ENCODE data around the gene NDUFB8. TPM values are rescaled to one million over a fixed set of nuclear protein-coding genes. Genes with fewer than 3 reads are reported as not detected.

Gene NDUFB8
- total RNA-seq, 1 donor from 2014 or later, result 279 TPM

- intact Hi-C loops (cut with micrococcal nuclease), result no loop called here
These were observed 50.6 kb downstream of the NDUFB8 start for GRCh38 chr10:100479037-100479436.

GRCh38 chr10:100477970-100478369 lies 51.7 kb downstream of the NDUFB8 start:
- intact Hi-C loops (cut with micrococcal nuclease), result no loop called here

Other genes starting within 250 kb of the NDUFB8 start
- 49.5 and 50.0 TPM in 2 replicates for gene BLOC1S2, start 243.2 kb downstream of the NDUFB8 start, total RNA-seq
- gene PKD2L1, start 199.6 kb downstream of the NDUFB8 start, total RNA-seq, result 0.14 and 0.20 TPM in 2 replicates
- 144 TPM in 2 replicates for gene SCD, start 182.6 kb downstream of the NDUFB8 start, total RNA-seq
- gene WNT8B, start 66.9 kb downstream of the NDUFB8 start, total RNA-seq, result 0.27 and 0.41 TPM in 2 replicates
- gene SEC31B, start 10.0 kb downstream of the NDUFB8 start, total RNA-seq, result 268 and 278 TPM in 2 replicates
- gene HIF1AN, start 6.1 kb upstream of the NDUFB8 start, total RNA-seq, result 53.4 and 54.7 TPM in 2 replicates
- gene PAX2, start 215.7 kb upstream of the NDUFB8 start, total RNA-seq, result not detected in 2 replicates

All from T-helper 2 cell treated with Interferon-gamma antibody and Interleukin-4, amounts not matched to agents 100 ng/mL and 5 ng/mL, for 36 hours (primary cell).